Activated CD4-positive, alpha-beta T cell treated with anti-CD3 and anti-CD28 coated beads, Interleukin-2, Interleukin-4, amounts not matched to agents 100 ng/mL and 50 ng/mL, durations not matched to agents 16 hours and 8 hours (primary cell): ENCODE measurements around the gene MYOT.
"Not testable (repeated sequence)": the region's sequence is repeated elsewhere in the genome, so short reads cannot be mapped to it uniquely, and the experiment has no call there.

Experiments
- DNase-seq: peaks from one replicate; pipeline ENCODE4 v3.0.0-alpha.2; 2020; ENCODE audit warnings: low spot score

MYOT gene

GRCh38 chr5:137856916-137857862 lies 10.5 kb upstream of the MYOT start:
- DNase-seq, result no peak

- DNase-seq, result peak; percentile 5
These were observed 9.3 kb upstream of the MYOT start for GRCh38 chr5:137858223-137858916.

- no peak for DNase-seq
These were observed 8.7 kb upstream of the MYOT start for GRCh38 chr5:137858954-137859353.

- no peak for DNase-seq
These were observed 5.4 kb upstream of the MYOT start for GRCh38 chr5:137862251-137862650.

GRCh38 chr5:137863653-137864052 lies 4.0 kb upstream of the MYOT start:
- DNase-seq, result not testable (repeated sequence)

- DNase-seq, result no peak
These were observed 895 bp upstream of the MYOT start for GRCh38 chr5:137866541-137867388.

- no peak for DNase-seq
These were observed 3.1 kb downstream of the MYOT start for GRCh38 chr5:137870647-137871339.

GRCh38 chr5:137871571-137871970 lies 3.9 kb downstream of the MYOT start:
- DNase-seq, result no peak

- DNase-seq, result no peak
These were observed 4.8 kb downstream of the MYOT start for GRCh38 chr5:137872466-137872865.

GRCh38 chr5:137876101-137876500 lies 8.4 kb downstream of the MYOT start:
- DNase-seq, result no peak

- no peak for DNase-seq
These were observed 12.7 kb downstream of the MYOT start for GRCh38 chr5:137880313-137880712.

- no peak for DNase-seq
These were observed 20.2 kb downstream of the MYOT start for GRCh38 chr5:137887831-137888230.

- DNase-seq, result no peak
These were observed 20.8 kb downstream of the MYOT start for GRCh38 chr5:137888466-137888862.

- peak; percentile 88 for DNase-seq
These were observed 21.5 kb downstream of the MYOT start, which contains the start of gene PKD2L2 for GRCh38 chr5:137888863-137889759. Gene PKD2L2 (plus strand): TSS chr5:137889457. CDS start chr5:137889492, 35 bp downstream.

- no peak for DNase-seq
These were observed 23.2 kb downstream of the MYOT start for GRCh38 chr5:137890845-137891244.

GRCh38 chr5:137891849-137892248 lies 24.2 kb downstream of the MYOT start:
- DNase-seq, result peak; percentile 2

- no peak for DNase-seq
These were observed 26.9 kb downstream of the MYOT start for GRCh38 chr5:137894586-137894985.

- no peak for DNase-seq
These were observed 28.9 kb downstream of the MYOT start for GRCh38 chr5:137896560-137896959.

GRCh38 chr5:137899493-137899892 lies 31.8 kb downstream of the MYOT start:
- no peak for DNase-seq

- no peak for DNase-seq
These were observed 33.6 kb downstream of the MYOT start for GRCh38 chr5:137901011-137901817.
